Epithelial cell of esophagus (primary cell): ENCODE results near the gene CCDC30.
A peak's percentile ranks its signal among the peaks of the same experiment; 100 is the strongest.
"Not testable (repeated sequence)": the region's sequence is repeated elsewhere in the genome, so short reads cannot be mapped to it uniquely, and the experiment has no call there.

Experiments used
- DNase-seq: peaks from one replicate; pipeline ENCODE4 v3.0.0; 2010; ENCODE audit warnings: low read depth
- H3K4me3 ChIP-seq: 2 replicates; pipeline ENCODE4 v1.5.1; 2011; ENCODE audit warnings: mild to moderate bottlenecking, low read length, control low read depth
- CTCF ChIP-seq: IDR thresholded peaks from 2 replicates; pipeline ENCODE4 v1.5.1; 2011; ENCODE audit warnings: low read depth, mild to moderate bottlenecking, low read length, control low read depth, inconsistent platforms; ENCODE audit not compliant: insufficient read depth; ENCODE audit errors: missing control alignments

CCDC30 gene

DNA sequence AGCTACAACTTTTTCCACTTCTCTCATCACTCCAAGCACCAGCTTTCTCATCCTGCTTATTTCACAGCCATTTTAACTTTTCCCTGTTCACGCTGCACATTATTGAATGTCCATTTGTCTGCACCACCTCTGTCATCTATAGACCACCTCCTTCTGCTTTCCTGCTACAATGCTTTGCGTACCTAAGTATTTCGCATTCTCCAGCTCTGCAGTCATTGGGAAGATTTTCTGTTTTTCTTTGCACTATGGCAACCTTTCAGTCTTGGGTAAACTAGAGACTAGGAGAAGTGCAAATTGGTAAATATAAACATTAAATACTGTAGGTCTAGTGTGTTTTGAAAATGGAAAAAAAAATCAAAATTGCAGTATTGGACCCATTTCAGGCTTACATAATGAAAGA lies 835 bp downstream of the CCDC30 start:
- DNase-seq = no peak
- H3K4me3 ChIP-seq = peak overlapping the region; percentile 77

GRCh38 chr1:42466030-42466429 lies 2.9 kb downstream of the CCDC30 start:
- no peak overlapping the region for H3K4me3 ChIP-seq
- TF ChIP-seq CTCF = no peak
- DNase-seq = no peak

More for the DNA sequence above, 835 bp downstream of the CCDC30 start:
- TF ChIP-seq CTCF = no peak

DNA sequence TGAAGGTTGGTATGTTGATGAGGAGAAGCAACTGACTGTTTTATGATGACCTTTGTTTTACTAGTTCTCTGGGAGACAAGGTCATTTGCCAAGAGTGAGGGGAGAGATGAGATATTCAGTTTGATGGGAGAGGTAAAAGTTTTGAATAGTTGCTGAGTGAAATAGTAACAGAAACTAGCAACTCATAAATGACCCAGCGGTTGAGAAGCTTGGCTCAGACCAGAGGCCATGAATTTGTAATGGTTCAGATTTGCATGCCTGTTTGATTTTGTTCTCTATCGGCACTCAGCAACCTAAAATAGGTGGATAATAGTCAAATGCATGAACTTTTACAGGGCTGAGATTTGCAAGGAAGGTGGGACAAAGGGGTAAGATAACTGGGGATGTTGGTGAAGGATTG lies 6.6 kb downstream of the CCDC30 start:
- H3K4me3 ChIP-seq = no peak overlapping the region
- no peak for TF ChIP-seq CTCF
- no peak for DNase-seq

DNA sequence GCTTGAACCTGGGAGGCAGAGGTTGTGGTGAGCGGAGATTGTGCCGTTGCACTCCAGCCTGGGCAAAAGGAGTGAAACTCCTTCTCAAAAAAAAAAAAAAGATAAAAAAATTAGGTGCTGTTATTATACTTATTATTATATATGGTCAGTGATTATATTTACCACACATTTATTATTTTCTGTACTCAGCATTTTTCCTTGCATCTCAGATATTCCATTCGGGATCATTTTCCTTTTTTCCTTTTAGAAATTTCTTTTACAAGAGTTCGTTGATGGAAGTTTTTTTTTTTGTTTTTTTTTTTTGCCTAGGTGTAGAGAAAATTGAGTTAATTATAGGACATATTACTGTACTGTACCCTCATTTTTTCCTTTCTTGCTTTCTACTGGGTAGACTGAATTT lies 13.5 kb downstream of the CCDC30 start:
- TF ChIP-seq CTCF = no peak
- H3K4me3 ChIP-seq = no peak overlapping the region
- no peak for DNase-seq

DNA sequence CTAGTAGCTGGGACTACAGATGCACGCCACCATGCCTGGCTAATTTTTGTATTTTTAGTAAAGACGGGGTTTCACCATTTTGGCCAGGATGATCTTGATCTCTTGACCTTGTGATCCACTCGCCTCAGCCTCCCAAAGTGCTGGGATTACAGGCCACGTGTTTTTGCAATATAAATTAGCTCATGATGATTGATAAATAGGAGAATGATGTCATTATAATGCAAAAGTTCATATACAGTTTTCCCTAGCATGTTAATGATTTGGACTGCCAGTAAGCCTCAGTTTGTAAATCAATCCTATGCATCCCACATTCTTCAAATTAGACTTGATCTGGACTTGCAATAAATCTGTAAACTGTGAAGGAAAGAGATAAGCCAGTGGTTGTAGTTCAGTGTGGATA lies 14.3 kb downstream of the CCDC30 start:
- not testable (repeated sequence) for DNase-seq, H3K4me3 ChIP-seq

DNA sequence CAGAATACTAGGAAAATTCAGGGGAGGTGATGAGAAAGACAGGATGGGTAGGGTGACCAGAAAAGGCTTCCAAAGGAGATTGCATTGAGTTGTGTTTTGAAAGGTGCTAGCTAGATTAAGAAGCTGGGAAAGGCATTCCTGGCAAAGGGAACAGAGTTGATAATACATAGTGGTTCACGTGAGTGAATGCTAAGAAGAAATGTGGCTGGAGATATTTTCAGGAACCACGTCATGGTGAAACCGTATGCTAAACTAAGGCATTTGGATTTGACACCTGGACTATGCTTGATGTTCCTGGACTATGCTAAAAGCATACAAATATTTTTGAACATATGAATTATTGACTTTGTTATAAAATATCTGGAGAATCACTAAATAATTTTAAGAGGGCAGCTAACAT lies 14.7 kb downstream of the CCDC30 start:
- no peak for DNase-seq
- no peak for TF ChIP-seq CTCF
- H3K4me3 ChIP-seq = no peak overlapping the region

- peak; percentile 49 for DNase-seq
- no peak overlapping the region for H3K4me3 ChIP-seq
- TF ChIP-seq CTCF = peak; percentile 28
Observed at GRCh38 chr1:42479621-42480020, 16.5 kb downstream of the CCDC30 start.

- TF ChIP-seq CTCF = no peak
- H3K4me3 ChIP-seq = no peak overlapping the region
- DNase-seq = peak; percentile 30
Observed at GRCh38 chr1:42480921-42481320, 17.8 kb downstream of the CCDC30 start.
